OCI-LY7 (cell line): ENCODE data around the gene LSR.

Experiments
- CTCF ChIP-seq: fragments of 200-600 bp; sonication (generic); conservative IDR thresholded peaks from 2 replicates; pipeline ENCODE4 v1.5.1; 2014; ENCODE audit warnings: mild to moderate bottlenecking, antibody characterized with exemption, low read length, moderate library complexity, mixed read lengths
- EZH2phosphoT487 ChIP-seq: fragments of 200-600 bp; sonication (generic); IDR thresholded peaks from 2 replicates; pipeline ENCODE4 v1.6.1; 2018; ENCODE audit warnings: low read depth, borderline replicate concordance, mild to moderate bottlenecking, mixed run types, antibody characterized with exemption, low read length, moderate library complexity, mixed read lengths

- TF ChIP-seq CTCF: no peak
- TF ChIP-seq EZH2phosphoT487: no peak
Observed at GRCh38 chr19:35273686-35274259, 25.0 kb downstream of the LSR start.
